Right atrium auricular region (tissue), 2 donors: ENCODE data around the gene JARID2. TPM values are rescaled to one million over a fixed set of nuclear protein-coding genes. Genes with fewer than 3 reads are reported as not detected.

Experiments used
- DNase-seq: peaks from one replicate; pipeline ENCODE4 v3.0.0-alpha.2; 2019; ENCODE audit warnings: low spot score
- H3K27ac ChIP-seq, 2 donors: fragments of 200-600 bp; sonication (generic); 1 replicate in 1 of 2; 2 replicates in 1 of 2; pipeline ENCODE4 v1.5.1; 2016 to 2019
- H3K27me3 ChIP-seq, 2 donors: fragments of 200-600 bp; sonication (generic); one replicate each; pipeline versions ENCODE4 v1.5.1 to v1.6.0; 2017 to 2019
- H3K36me3 ChIP-seq: fragments of 200-600 bp; sonication (generic); one replicate; pipeline ENCODE4 v1.5.1; 2016
- H3K4me1 ChIP-seq, 2 donors: fragments of 200-600 bp; sonication (generic); one replicate each; pipeline versions ENCODE4 v1.5.1 to v1.6.0; 2017 to 2019
- H3K4me3 ChIP-seq, 2 donors: fragments of 200-600 bp; sonication (generic); 1 replicate in 1 of 2; 2 replicates in 1 of 2; pipeline ENCODE4 v1.5.1; 2017 to 2019; ENCODE audit warnings: mild to moderate bottlenecking in 1 of 2, moderate library complexity in 1 of 2
- H3K9me3 ChIP-seq, 2 donors: fragments of 200-600 bp; sonication (generic); one replicate each; pipeline ENCODE4 v1.5.1; 2019
- CTCF ChIP-seq, 2 donors: fragments of 200-600 bp; sonication (generic); IDR thresholded peaks; one replicate each; pipeline ENCODE4 v1.5.1; 2019; ENCODE audit warnings: antibody characterized with exemption in 2 of 2
- total RNA-seq, 2 donors: library from RNA; depleted of rRNA; stranded (reverse); fragments of >200 nt; gene quantifications; one replicate each; pipeline ENCODE4 v1.1.0, GENCODE V29; 2016

JARID2 gene
- total RNA-seq, 2 donors from 2014 or later = 6.5 to 6.7 TPM

GRCh38 chr6:15331143-15331542 is 85.3 kb downstream of the JARID2 start:
- H3K36me3 ChIP-seq = no peaks in the 10 kb centered on the region
- DNase-seq = no peak
- no peak for TF ChIP-seq CTCF (IDR thresholded peaks at IDR 0.05)
- H3K27ac ChIP-seq = no peak overlapping the region
- no peaks in the 10 kb centered on the region for H3K9me3 ChIP-seq
- H3K27me3 ChIP-seq = no peaks in the 10 kb centered on the region
- H3K4me3 ChIP-seq = no peak overlapping the region
- peaks cover 0 to 44% of the 10 kb centered on the region in 2 donors for H3K4me1 ChIP-seq

GRCh38 chr6:15331629-15332251 is 85.9 kb downstream of the JARID2 start:
- H3K9me3 ChIP-seq = no peaks in the 10 kb centered on the region
- no peak overlapping the region for H3K4me3 ChIP-seq
- no peak for DNase-seq
- H3K27ac ChIP-seq = no peak overlapping the region
- no peaks in the 10 kb centered on the region for H3K36me3 ChIP-seq
- peaks cover 0 to 38% of the 10 kb centered on the region in 2 donors for H3K4me1 ChIP-seq
- no peaks in the 10 kb centered on the region for H3K27me3 ChIP-seq
- TF ChIP-seq CTCF (IDR thresholded peaks at IDR 0.05) = no peak

GRCh38 chr6:15332446-15332845 is 86.6 kb downstream of the JARID2 start:
- Histone ChIP-seq H3K27me3 (no peaks in the 10 kb centered on the region), H3K4me1 (peaks cover 0 to 31% of the 10 kb centered on the region in 2 donors), H3K4me3 (no peak overlapping the region), H3K9me3 (no peaks in the 10 kb centered on the region), H3K36me3 (no peaks in the 10 kb centered on the region), H3K27ac (no peak overlapping the region)
- no peak for DNase-seq
- TF ChIP-seq CTCF (IDR thresholded peaks at IDR 0.05) = no peak

- Histone ChIP-seq H3K4me3 (no peak overlapping the region), H3K4me1 (peaks cover 0 to 29% of the 10 kb centered on the region in 2 donors)
These were observed 89.5 kb downstream of the JARID2 start for GRCh38 chr6:15335385-15335784.

GRCh38 chr6:15335916-15336315 is 90.0 kb downstream of the JARID2 start:
- Histone ChIP-seq H3K27ac (no peak overlapping the region), H3K4me1 (peaks cover 0 to 30% of the 10 kb centered on the region in 2 donors), H3K36me3 (no peaks in the 10 kb centered on the region), H3K4me3 (no peak overlapping the region), H3K27me3 (no peaks in the 10 kb centered on the region), H3K9me3 (no peaks in the 10 kb centered on the region)
- DNase-seq = no peak
- TF ChIP-seq CTCF (IDR thresholded peaks at IDR 0.05) = no peak

More at GRCh38 chr6:15335385-15335784, 89.5 kb downstream of the JARID2 start:
- no peaks in the 10 kb centered on the region for H3K9me3 ChIP-seq
- H3K36me3 ChIP-seq = no peaks in the 10 kb centered on the region
- TF ChIP-seq CTCF (IDR thresholded peaks at IDR 0.05) = no peak
- H3K27ac ChIP-seq = no peak overlapping the region
- no peak for DNase-seq
- no peaks in the 10 kb centered on the region for H3K27me3 ChIP-seq
